Fibroblast of lung (primary cell): ENCODE results near the gene CEP152.

Experiments used
- EZH2 ChIP-seq: IDR thresholded peaks from 2 replicates; pipeline ENCODE4 v1.5.1; 2012; ENCODE audit warnings: low read length, control low read depth, mild to moderate bottlenecking; ENCODE audit errors: missing control alignments
- TF ChIP-seq, protein P1 (sequence below), 2 donors: IDR thresholded peaks in 1 of 2; conservative IDR thresholded peaks in 1 of 2; 1 replicate in 1 of 2; 2 replicates in 1 of 2; pipeline ENCODE4 v1.5.1; 2011 to 2012; ENCODE audit warnings: low read length in 2 of 2, control low read depth in 1 of 2, inconsistent platforms in 1 of 2, low read depth in 1 of 2, mild to moderate bottlenecking in 1 of 2

DNA sequence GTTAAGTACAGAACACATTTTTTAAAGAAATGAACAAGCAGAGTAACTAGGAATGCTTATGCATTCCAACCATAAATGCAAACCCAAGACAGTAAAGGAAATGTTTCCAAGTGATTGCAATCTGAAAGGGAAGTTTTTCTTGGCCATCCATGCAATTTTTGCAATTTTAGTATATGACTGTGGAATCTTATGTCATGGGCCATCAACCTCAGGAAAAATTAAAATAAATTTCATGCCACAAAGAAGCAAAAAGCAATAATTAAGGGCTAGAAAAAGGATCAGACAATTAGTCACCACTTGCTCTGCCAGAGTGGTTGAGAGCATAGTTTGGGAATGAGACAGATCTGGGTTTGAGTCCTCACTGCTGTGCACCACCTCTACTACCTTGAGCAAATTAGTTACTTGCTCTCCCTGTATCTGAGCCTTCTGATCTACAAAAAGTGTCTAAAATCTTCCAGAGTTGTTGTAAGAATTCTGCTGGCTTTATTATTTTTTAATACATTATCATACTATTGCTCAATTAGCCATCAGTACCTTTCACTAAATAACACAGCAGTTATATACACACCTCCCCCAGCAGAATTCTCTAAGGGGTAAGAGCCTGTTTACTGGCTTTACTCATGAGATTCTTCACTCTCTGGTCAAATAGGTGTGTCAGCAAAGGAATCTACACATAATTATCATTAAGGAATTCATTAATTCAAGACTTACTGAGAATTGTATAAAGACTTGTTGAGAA is 115.6 kb downstream of the CEP152 start:
- TF ChIP-seq EZH2: no peak
- TF ChIP-seq, protein P1, sequence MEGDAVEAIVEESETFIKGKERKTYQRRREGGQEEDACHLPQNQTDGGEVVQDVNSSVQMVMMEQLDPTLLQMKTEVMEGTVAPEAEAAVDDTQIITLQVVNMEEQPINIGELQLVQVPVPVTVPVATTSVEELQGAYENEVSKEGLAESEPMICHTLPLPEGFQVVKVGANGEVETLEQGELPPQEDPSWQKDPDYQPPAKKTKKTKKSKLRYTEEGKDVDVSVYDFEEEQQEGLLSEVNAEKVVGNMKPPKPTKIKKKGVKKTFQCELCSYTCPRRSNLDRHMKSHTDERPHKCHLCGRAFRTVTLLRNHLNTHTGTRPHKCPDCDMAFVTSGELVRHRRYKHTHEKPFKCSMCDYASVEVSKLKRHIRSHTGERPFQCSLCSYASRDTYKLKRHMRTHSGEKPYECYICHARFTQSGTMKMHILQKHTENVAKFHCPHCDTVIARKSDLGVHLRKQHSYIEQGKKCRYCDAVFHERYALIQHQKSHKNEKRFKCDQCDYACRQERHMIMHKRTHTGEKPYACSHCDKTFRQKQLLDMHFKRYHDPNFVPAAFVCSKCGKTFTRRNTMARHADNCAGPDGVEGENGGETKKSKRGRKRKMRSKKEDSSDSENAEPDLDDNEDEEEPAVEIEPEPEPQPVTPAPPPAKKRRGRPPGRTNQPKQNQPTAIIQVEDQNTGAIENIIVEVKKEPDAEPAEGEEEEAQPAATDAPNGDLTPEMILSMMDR (conservative IDR thresholded peaks at IDR 0.05 in 1 of 2, IDR thresholded peaks at IDR 0.05 in 1 of 2; ENCODE audit: low read depth in 1 of 2, low read length in 2 of 2): no peak
